ENCODE measurements around the gene PKD2L2. TPM values are rescaled to one million over a fixed set of nuclear protein-coding genes. Genes with fewer than 3 reads are reported as not detected.

PKD2L2 gene
- total RNA-seq, 4 donors from 2014 or later: not detected

- TF ChIP-seq, protein P1, sequence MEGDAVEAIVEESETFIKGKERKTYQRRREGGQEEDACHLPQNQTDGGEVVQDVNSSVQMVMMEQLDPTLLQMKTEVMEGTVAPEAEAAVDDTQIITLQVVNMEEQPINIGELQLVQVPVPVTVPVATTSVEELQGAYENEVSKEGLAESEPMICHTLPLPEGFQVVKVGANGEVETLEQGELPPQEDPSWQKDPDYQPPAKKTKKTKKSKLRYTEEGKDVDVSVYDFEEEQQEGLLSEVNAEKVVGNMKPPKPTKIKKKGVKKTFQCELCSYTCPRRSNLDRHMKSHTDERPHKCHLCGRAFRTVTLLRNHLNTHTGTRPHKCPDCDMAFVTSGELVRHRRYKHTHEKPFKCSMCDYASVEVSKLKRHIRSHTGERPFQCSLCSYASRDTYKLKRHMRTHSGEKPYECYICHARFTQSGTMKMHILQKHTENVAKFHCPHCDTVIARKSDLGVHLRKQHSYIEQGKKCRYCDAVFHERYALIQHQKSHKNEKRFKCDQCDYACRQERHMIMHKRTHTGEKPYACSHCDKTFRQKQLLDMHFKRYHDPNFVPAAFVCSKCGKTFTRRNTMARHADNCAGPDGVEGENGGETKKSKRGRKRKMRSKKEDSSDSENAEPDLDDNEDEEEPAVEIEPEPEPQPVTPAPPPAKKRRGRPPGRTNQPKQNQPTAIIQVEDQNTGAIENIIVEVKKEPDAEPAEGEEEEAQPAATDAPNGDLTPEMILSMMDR (IDR thresholded peaks at IDR 0.05; ENCODE audit: low read depth): no peak
Measured at GRCh38 chr5:137935694-137936093, 46.4 kb downstream of the PKD2L2 start.

DNA sequence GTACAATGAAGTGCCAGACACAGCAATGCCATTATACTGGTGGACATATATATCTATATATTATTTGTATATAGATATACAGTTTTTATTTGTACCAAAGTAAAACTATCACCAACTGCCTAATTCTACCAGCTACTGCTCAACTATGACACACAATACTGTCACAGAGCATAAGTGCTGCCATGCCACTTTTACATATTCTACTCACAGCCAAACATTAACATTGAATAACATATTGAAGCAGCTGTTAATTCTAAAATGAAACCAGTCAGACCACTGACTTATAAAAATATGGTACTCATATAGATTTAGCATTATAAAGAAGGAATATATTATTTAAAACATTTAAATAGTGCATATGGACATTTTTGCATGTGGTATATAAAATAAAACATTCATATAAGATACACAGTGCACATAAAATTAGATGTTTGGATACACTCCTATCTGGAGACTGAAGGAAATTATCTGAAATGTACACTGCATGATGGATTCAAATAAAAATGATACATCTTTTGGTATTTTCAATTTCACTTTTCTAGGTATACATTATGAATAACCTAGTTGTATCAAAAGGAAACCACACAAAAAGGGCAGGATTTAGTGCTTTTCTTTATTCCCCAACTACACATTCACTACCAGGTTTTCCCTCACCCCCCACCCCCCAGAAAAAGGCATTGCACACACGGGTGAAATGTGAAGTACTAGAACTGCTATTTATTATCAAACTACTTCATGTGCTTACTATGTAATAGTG, 48.9 kb downstream of the PKD2L2 start:
- TF ChIP-seq, protein P1 (IDR thresholded peaks at IDR 0.05; ENCODE audit: low read depth): no peak

GRCh38 chr5:137938751-137939143, 49.5 kb downstream of the PKD2L2 start:
- TF ChIP-seq, protein P1 (IDR thresholded peaks at IDR 0.05; ENCODE audit: low read depth): no peak

DNA sequence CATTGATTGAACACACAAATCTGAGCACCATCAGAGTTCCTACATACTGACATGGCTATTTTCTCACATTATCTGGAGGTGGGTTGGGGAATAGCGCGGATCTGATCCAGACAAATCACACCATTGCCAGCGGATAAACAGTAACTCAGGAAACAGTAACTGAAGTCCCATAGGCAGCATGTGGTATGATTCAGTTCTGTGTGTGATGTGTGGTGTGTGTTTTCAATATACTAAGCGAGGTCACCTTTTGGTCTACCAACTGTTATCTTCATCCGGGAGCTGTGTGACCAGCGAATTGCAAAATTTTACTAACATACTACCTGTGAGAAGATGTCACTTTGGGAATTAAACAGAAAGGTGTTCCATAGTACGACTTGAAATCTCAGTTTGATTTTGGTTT, 50.1 kb downstream of the PKD2L2 start:
- TF ChIP-seq, protein P1 (IDR thresholded peaks at IDR 0.05; ENCODE audit: low read depth): no peak

GRCh38 chr5:137945825-137946224, 56.6 kb downstream of the PKD2L2 start:
- TF ChIP-seq, protein P1 (IDR thresholded peaks at IDR 0.05; ENCODE audit: low read depth): no peak

DNA sequence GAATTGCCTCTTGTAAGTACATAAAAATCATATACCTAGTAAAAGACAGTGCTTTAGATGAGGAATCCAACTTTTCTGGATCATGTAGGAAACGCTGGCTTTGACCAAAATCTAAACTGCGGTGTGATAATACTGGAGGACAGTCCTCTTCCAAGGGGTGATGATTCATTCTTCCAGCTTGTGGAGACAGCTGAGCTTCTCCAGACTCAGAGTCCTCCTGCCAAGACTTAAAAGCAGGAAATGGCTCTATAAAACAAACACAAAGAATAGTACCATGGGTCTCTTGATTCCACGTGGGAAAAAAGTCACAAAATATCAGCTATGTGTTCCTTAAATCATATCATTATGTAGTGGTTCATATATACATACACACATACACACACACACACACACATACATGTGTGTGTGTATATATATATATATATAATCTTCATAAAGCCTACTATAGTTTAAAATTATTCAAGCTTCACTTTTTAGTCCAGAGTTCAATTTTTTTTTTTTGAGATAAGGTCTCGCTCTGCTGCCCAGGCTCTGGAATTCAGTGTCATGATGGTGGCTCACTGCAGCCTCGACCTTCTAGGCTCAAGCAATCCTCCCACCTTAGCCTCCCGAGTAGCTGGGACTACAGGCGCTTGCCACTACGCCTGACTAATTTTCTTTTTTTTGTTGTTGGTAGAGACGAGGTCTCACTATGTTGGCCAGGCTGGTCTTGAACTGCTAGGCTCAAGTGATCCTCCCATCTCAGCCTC, 65.0 kb downstream of the PKD2L2 start:
- TF ChIP-seq, protein P1 (IDR thresholded peaks at IDR 0.05; ENCODE audit: low read depth): no peak

GRCh38 chr5:137957948-137958347, 68.7 kb downstream of the PKD2L2 start:
- TF ChIP-seq, protein P1 (IDR thresholded peaks at IDR 0.05; ENCODE audit: low read depth): no peak
